ENCODE measurements around the gene LRRC27. TPM values are rescaled to one million over a fixed set of nuclear protein-coding genes. Genes with fewer than 3 reads are reported as not detected.

LRRC27 gene
- total RNA-seq, 4 donors from 2014 or later: 5.9 to 69.5 (median 8.3) TPM; not detected in 1

GRCh38 chr10:132420981-132421846 lies 89.2 kb downstream of the LRRC27 start:
- 11 to 20% methylated on average over 1 to 18 of the region's 33 CpGs for WGBS, 2 donors (ENCODE audit: low coverage in 1 of 2)
- H3K27me3 ChIP-seq: no peaks in the 10 kb centered on the region
- peak; percentile 90 for DNase-seq
- in situ Hi-C loops (cut with MboI; ENCODE audit: low pct_ligation_motif_present in 1 of 4, low pct_unique_long_range_greater_than_20kb in 1 of 4, low sequenced_read_pairs in 3 of 4): no loop called here
- peak overlapping the region; percentile 92 to 98 (median 97) for H3K27ac ChIP-seq
- intact Hi-C loops (cut with DNase I; ENCODE audit: low total_unique reads): no loop called here
- TF ChIP-seq EP300 (IDR thresholded peaks at IDR 0.05; ENCODE audit: low read depth) (no peak), POLR2AphosphoS5 (IDR thresholded peaks at IDR 0.05) (peak; percentile 40 to 45 (median 42)), POLR2A (IDR thresholded peaks at IDR 0.05) (peak; percentile 74)
- TF ChIP-seq, protein P1, sequence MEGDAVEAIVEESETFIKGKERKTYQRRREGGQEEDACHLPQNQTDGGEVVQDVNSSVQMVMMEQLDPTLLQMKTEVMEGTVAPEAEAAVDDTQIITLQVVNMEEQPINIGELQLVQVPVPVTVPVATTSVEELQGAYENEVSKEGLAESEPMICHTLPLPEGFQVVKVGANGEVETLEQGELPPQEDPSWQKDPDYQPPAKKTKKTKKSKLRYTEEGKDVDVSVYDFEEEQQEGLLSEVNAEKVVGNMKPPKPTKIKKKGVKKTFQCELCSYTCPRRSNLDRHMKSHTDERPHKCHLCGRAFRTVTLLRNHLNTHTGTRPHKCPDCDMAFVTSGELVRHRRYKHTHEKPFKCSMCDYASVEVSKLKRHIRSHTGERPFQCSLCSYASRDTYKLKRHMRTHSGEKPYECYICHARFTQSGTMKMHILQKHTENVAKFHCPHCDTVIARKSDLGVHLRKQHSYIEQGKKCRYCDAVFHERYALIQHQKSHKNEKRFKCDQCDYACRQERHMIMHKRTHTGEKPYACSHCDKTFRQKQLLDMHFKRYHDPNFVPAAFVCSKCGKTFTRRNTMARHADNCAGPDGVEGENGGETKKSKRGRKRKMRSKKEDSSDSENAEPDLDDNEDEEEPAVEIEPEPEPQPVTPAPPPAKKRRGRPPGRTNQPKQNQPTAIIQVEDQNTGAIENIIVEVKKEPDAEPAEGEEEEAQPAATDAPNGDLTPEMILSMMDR (IDR thresholded peaks at IDR 0.05): peak in 1 of 5 experiments; percentile 1
- H3K4me1 ChIP-seq: peaks cover 50 to 77% (median 68%) of the 10 kb centered on the region in 4 donors
- H3K36me3 ChIP-seq: no peaks in the 10 kb centered on the region
- H3K4me3 ChIP-seq: peak overlapping the region in 1 of 4 donors; percentile 27
- H3K9me3 ChIP-seq: no peaks in the 10 kb centered on the region

- Histone ChIP-seq H3K4me1 (peaks cover 50 to 68% (median 60%) of the 10 kb centered on the region in 4 donors), H3K4me3 (peak overlapping the region in 1 of 4 donors; percentile 11), H3K27ac (peak overlapping the region; percentile 92 to 98 (median 97)), H3K27me3 (no peaks in the 10 kb centered on the region), H3K36me3 (no peaks in the 10 kb centered on the region), H3K9me3 (no peaks in the 10 kb centered on the region)
- 62 to 92% methylated on average over 2 to 28 of the region's 30 CpGs for WGBS, 2 donors (ENCODE audit: low coverage in 1 of 2)
- TF ChIP-seq EP300 (IDR thresholded peaks at IDR 0.05; ENCODE audit: low read depth) (no peak), POLR2A (IDR thresholded peaks at IDR 0.05) (no peak), POLR2AphosphoS5 (IDR thresholded peaks at IDR 0.05) (no peak)
- TF ChIP-seq, protein P1 (IDR thresholded peaks at IDR 0.05): no peak
- in situ Hi-C loops (cut with MboI; ENCODE audit: low pct_ligation_motif_present in 1 of 4, low pct_unique_long_range_greater_than_20kb in 1 of 4, low sequenced_read_pairs in 3 of 4) (no loop called here), intact Hi-C loops (cut with DNase I; ENCODE audit: low total_unique reads) (no loop called here)
- DNase-seq: peak; percentile 78
These were observed 90.1 kb downstream of the LRRC27 start for GRCh38 chr10:132421847-132422751.

GRCh38 chr10:132422903-132423825 lies 91.2 kb downstream of the LRRC27 start:
- H3K36me3 ChIP-seq: no peaks in the 10 kb centered on the region
- no peak overlapping the region for H3K4me3 ChIP-seq
- no peaks in the 10 kb centered on the region for H3K9me3 ChIP-seq
- in situ Hi-C loops (cut with MboI; ENCODE audit: low pct_ligation_motif_present in 1 of 4, low pct_unique_long_range_greater_than_20kb in 1 of 4, low sequenced_read_pairs in 3 of 4) (no loop called here), intact Hi-C loops (cut with DNase I; ENCODE audit: low total_unique reads) (no loop called here)
- no peak for DNase-seq
- peaks cover 46 to 57% (median 50%) of the 10 kb centered on the region in 4 donors for H3K4me1 ChIP-seq
- 60 to 88% methylated on average over 8 to 22 of the region's 26 CpGs for WGBS, 2 donors (ENCODE audit: low coverage in 1 of 2)
- no peaks in the 10 kb centered on the region for H3K27me3 ChIP-seq
- peak; percentile 13 for TF ChIP-seq POLR2A (IDR thresholded peaks at IDR 0.05)
- TF ChIP-seq, protein P1 (IDR thresholded peaks at IDR 0.05): no peak
- TF ChIP-seq POLR2AphosphoS5 (IDR thresholded peaks at IDR 0.05): peak in 2 of 3 donors; percentile 26 to 52
- no peak for TF ChIP-seq EP300 (IDR thresholded peaks at IDR 0.05; ENCODE audit: low read depth)
- peak overlapping the region; percentile 92 to 98 (median 97) for H3K27ac ChIP-seq

Measured in transverse colon (tissue), 4 donors.